Measurements from ENCODE around the gene NANOG. TPM values are rescaled to one million over a fixed set of nuclear protein-coding genes. Genes with fewer than 3 reads are reported as not detected.
"Not testable (repeated sequence)": the region's sequence is repeated elsewhere in the genome, so short reads cannot be mapped to it uniquely, and the experiment has no call there.

Gene NANOG
- total RNA-seq, 1 experiment from 2014 or later = 0.62 TPM

- ATAC-seq (peak; percentile 82), DNase-seq (ENCODE audit: low read depth, low spot score) (peak; percentile 4)
- in situ Hi-C loops (cut with HindIII; ENCODE audit: low pct_unique_long_range_greater_than_20kb, low sequenced_read_pairs) (no loop called here), intact Hi-C loops (cut with micrococcal nuclease; ENCODE audit: unreplicated experiment) (no loop called here)
- no TSS peak for BruUV-seq (replicated peaks)
- ChIA-PET CTCF (interaction anchor here (0.5 kb wide), 1 partner anchor 10 kb away, joined by 7 read pairs; no protein-coding TSS in a partner anchor), POLR2A (no interaction called here)
- H3K4me1 ChIP-seq (ENCODE audit: control insufficient read depth, insufficient read depth, low read length) = no peaks in the 10 kb centered on the region
- no peak overlapping the region for H3K27ac ChIP-seq (ENCODE audit: low read length)
- H3K36me3 ChIP-seq (ENCODE audit: control insufficient read depth, insufficient read depth, low read length) = no peaks in the 10 kb centered on the region
- no peaks in the 10 kb centered on the region for H3K9me3 ChIP-seq (ENCODE audit: control insufficient read depth, insufficient read depth, low read depth, low read length)
- H3K27me3 ChIP-seq (ENCODE audit: control insufficient read depth, insufficient read depth, low read length) = no peaks in the 10 kb centered on the region
- TF ChIP-seq REST (IDR thresholded peaks at IDR 0.05; ENCODE audit: insufficient read depth in 1 of 2, low read depth in 2 of 2, low read length in 1 of 2) = no peak
- TF ChIP-seq POLR2AphosphoS5 (IDR thresholded peaks at IDR 0.05; ENCODE audit: low read depth, low read length) = no peak
- TF ChIP-seq TCF7L2 (IDR thresholded peaks at IDR 0.05; ENCODE audit: low read depth, low read length) = no peak
- TF ChIP-seq SIN3A (IDR thresholded peaks at IDR 0.05; ENCODE audit: borderline replicate concordance, insufficient read depth, low read depth, low read length) = no peak
- peak; percentile 70 for TF ChIP-seq CTCF (IDR thresholded peaks at IDR 0.05)
- H3K4me3 ChIP-seq (ENCODE audit: low read depth in 2 of 2, low read length in 2 of 2) = no peak overlapping the region
Measured at GRCh38 chr12:7832059-7832696, 43.0 kb downstream of the NANOG start.

GRCh38 chr12:7833201-7833600, 44.0 kb downstream of the NANOG start:
- ATAC-seq; BruUV-seq (replicated peaks); intact Hi-C loops (cut with micrococcal nuclease; ENCODE audit: unreplicated experiment); H3K4me3 ChIP-seq (ENCODE audit: low read depth in 2 of 2, low read length in 2 of 2); H3K4me1 ChIP-seq (ENCODE audit: control insufficient read depth, insufficient read depth, low read length); H3K27ac ChIP-seq (ENCODE audit: low read length); POLR2A ChIA-PET; in situ Hi-C loops (cut with HindIII; ENCODE audit: low pct_unique_long_range_greater_than_20kb, low sequenced_read_pairs); H3K27me3 ChIP-seq (ENCODE audit: control insufficient read depth, insufficient read depth, low read length); H3K36me3 ChIP-seq (ENCODE audit: control insufficient read depth, insufficient read depth, low read length); H3K9me3 ChIP-seq (ENCODE audit: control insufficient read depth, insufficient read depth, low read depth, low read length); DNase-seq (ENCODE audit: low read depth, low spot score): not testable (repeated sequence)
- CTCF ChIA-PET = interaction anchor here (0.7 kb wide), 1 partner anchor 167 kb away, joined by 3 read pairs; no protein-coding TSS in a partner anchor

- Histone ChIP-seq H3K36me3 (ENCODE audit: control insufficient read depth, insufficient read depth, low read length) (no peaks in the 10 kb centered on the region), H3K27ac (ENCODE audit: low read length) (no peak overlapping the region), H3K27me3 (ENCODE audit: control insufficient read depth, insufficient read depth, low read length) (no peaks in the 10 kb centered on the region), H3K4me1 (ENCODE audit: control insufficient read depth, insufficient read depth, low read length) (no peaks in the 10 kb centered on the region), H3K4me3 (ENCODE audit: low read depth in 2 of 2, low read length in 2 of 2) (no peak overlapping the region), H3K9me3 (ENCODE audit: control insufficient read depth, insufficient read depth, low read depth, low read length) (no peaks in the 10 kb centered on the region)
- DNase-seq (ENCODE audit: low read depth, low spot score) (no peak), ATAC-seq (no peak)
- in situ Hi-C loops (cut with HindIII; ENCODE audit: low pct_unique_long_range_greater_than_20kb, low sequenced_read_pairs) = no loop called here
- intact Hi-C loops (cut with micrococcal nuclease; ENCODE audit: unreplicated experiment) = no loop called here
- no peak for TF ChIP-seq CTCF (IDR thresholded peaks at IDR 0.05)
- TF ChIP-seq TCF7L2 (IDR thresholded peaks at IDR 0.05; ENCODE audit: low read depth, low read length) = no peak
- no peak for TF ChIP-seq REST (IDR thresholded peaks at IDR 0.05; ENCODE audit: insufficient read depth in 1 of 2, low read depth in 2 of 2, low read length in 1 of 2)
- ChIA-PET POLR2A (interaction anchor here (0.7 kb wide), 1 partner anchor 32 kb away, joined by 24 read pairs; no protein-coding TSS in a partner anchor), CTCF (interaction anchor here (0.7 kb wide), 1 partner anchor 167 kb away, joined by 3 read pairs; no protein-coding TSS in a partner anchor)
- no TSS peak for BruUV-seq (replicated peaks)
Measured at GRCh38 chr12:7833831-7834230, 44.6 kb downstream of the NANOG start.
